HG03442 (cell line): ENCODE results near the gene ALG12.
"Not testable (repeated sequence)": the region's sequence is repeated elsewhere in the genome, so short reads cannot be mapped to it uniquely, and the experiment has no call there.

Experiments used
- ATAC-seq: cut with Tn5 transposase; IDR thresholded peaks from one replicate; pipeline ENCODE4 v1.9.1; 2021; ENCODE audit warnings: mild to moderate bottlenecking, moderate library complexity; ENCODE audit not compliant: unreplicated experiment

Gene ALG12

GRCh38 chr22:49946612-49947295 is 28.5 kb upstream of the ALG12 start:
- ATAC-seq = no peak

- not testable (repeated sequence) for ATAC-seq
Measured at GRCh38 chr22:49945042-49945794, 27.0 kb upstream of the ALG12 start.

- ATAC-seq = no peak
Measured at GRCh38 chr22:49944399-49944891, 26.2 kb upstream of the ALG12 start.

GRCh38 chr22:49943771-49944398 is 25.6 kb upstream of the ALG12 start:
- no peak for ATAC-seq

GRCh38 chr22:49943405-49943765 is 25.1 kb upstream of the ALG12 start:
- no peak for ATAC-seq

GRCh38 chr22:49942565-49943404 is 24.5 kb upstream of the ALG12 start:
- no peak for ATAC-seq

- ATAC-seq = no peak
Measured at GRCh38 chr22:49941507-49942316, 23.5 kb upstream of the ALG12 start.

- no peak for ATAC-seq
Measured at GRCh38 chr22:49938565-49939136, 20.4 kb upstream of the ALG12 start.

- ATAC-seq = no peak
Measured at GRCh38 chr22:49937758-49938564, 19.7 kb upstream of the ALG12 start.

- ATAC-seq = no peak
Measured at GRCh38 chr22:49936973-49937757, 18.9 kb upstream of the ALG12 start.

- peak; percentile 66 for ATAC-seq
Measured at GRCh38 chr22:49936018-49936972, 18.1 kb upstream of the ALG12 start.

GRCh38 chr22:49935561-49935960 is 17.3 kb upstream of the ALG12 start:
- no peak for ATAC-seq

GRCh38 chr22:49934891-49935557 is 16.8 kb upstream of the ALG12 start:
- no peak for ATAC-seq

- no peak for ATAC-seq
Measured at GRCh38 chr22:49934160-49934890, 16.1 kb upstream of the ALG12 start.

GRCh38 chr22:49933236-49934159 is 15.3 kb upstream of the ALG12 start:
- ATAC-seq = no peak
